ENCODE results near the gene MYO3B.
"Not testable (repeated sequence)": the region's sequence is repeated elsewhere in the genome, so short reads cannot be mapped to it uniquely, and the experiment has no call there.

The MYO3B gene

GRCh38 chr2:170588729-170589128 is 410.8 kb downstream of the MYO3B start:
- no peak for TF ChIP-seq CTCF (IDR thresholded peaks at IDR 0.05; ENCODE audit: extremely low read depth, insufficient read depth, missing control alignments)
- no peak for DNase-seq (ENCODE audit: low spot score)
- in situ Hi-C loops (cut with MboI; ENCODE audit: low pct_unique_long_range_greater_than_20kb, low sequenced_read_pairs, unreplicated experiment) = no loop called here

GRCh38 chr2:170596576-170596975 is 418.6 kb downstream of the MYO3B start:
- TF ChIP-seq CTCF (IDR thresholded peaks at IDR 0.05; ENCODE audit: extremely low read depth, insufficient read depth, missing control alignments) = no peak
- in situ Hi-C loops (cut with MboI; ENCODE audit: low pct_unique_long_range_greater_than_20kb, low sequenced_read_pairs, unreplicated experiment) = no loop called here
- no peak for DNase-seq (ENCODE audit: low spot score)

- no peak for TF ChIP-seq CTCF (IDR thresholded peaks at IDR 0.05; ENCODE audit: extremely low read depth, insufficient read depth, missing control alignments)
- no peak for DNase-seq (ENCODE audit: low spot score)
- in situ Hi-C loops (cut with MboI; ENCODE audit: low pct_unique_long_range_greater_than_20kb, low sequenced_read_pairs, unreplicated experiment) = no loop called here
Observed at GRCh38 chr2:170598067-170598395, 420.1 kb downstream of the MYO3B start.

GRCh38 chr2:170601489-170601888 is 423.5 kb downstream of the MYO3B start:
- in situ Hi-C loops (cut with MboI; ENCODE audit: low pct_unique_long_range_greater_than_20kb, low sequenced_read_pairs, unreplicated experiment) = no loop called here
- DNase-seq (ENCODE audit: low spot score) = no peak

GRCh38 chr2:170605862-170606261 is 427.9 kb downstream of the MYO3B start:
- in situ Hi-C loops (cut with MboI; ENCODE audit: low pct_unique_long_range_greater_than_20kb, low sequenced_read_pairs, unreplicated experiment) = no loop called here
- DNase-seq (ENCODE audit: low spot score) = no peak
- TF ChIP-seq CTCF (IDR thresholded peaks at IDR 0.05; ENCODE audit: extremely low read depth, insufficient read depth, missing control alignments) = no peak

More at GRCh38 chr2:170601489-170601888, 423.5 kb downstream of the MYO3B start:
- TF ChIP-seq CTCF (IDR thresholded peaks at IDR 0.05; ENCODE audit: extremely low read depth, insufficient read depth, missing control alignments) = no peak

GRCh38 chr2:170607171-170607570 is 429.2 kb downstream of the MYO3B start:
- in situ Hi-C loops (cut with MboI; ENCODE audit: low pct_unique_long_range_greater_than_20kb, low sequenced_read_pairs, unreplicated experiment) = no loop called here
- no peak for TF ChIP-seq CTCF (IDR thresholded peaks at IDR 0.05; ENCODE audit: extremely low read depth, insufficient read depth, missing control alignments)
- no peak for DNase-seq (ENCODE audit: low spot score)

- in situ Hi-C loops (cut with MboI; ENCODE audit: low pct_unique_long_range_greater_than_20kb, low sequenced_read_pairs, unreplicated experiment) = no loop called here
- DNase-seq (ENCODE audit: low spot score) = no peak
- no peak for TF ChIP-seq CTCF (IDR thresholded peaks at IDR 0.05; ENCODE audit: extremely low read depth, insufficient read depth, missing control alignments)
Observed at GRCh38 chr2:170610615-170611014, 432.7 kb downstream of the MYO3B start.

- in situ Hi-C loops (cut with MboI; ENCODE audit: low pct_unique_long_range_greater_than_20kb, low sequenced_read_pairs, unreplicated experiment); DNase-seq (ENCODE audit: low spot score): not testable (repeated sequence)
Observed at GRCh38 chr2:170618948-170619347, 441.0 kb downstream of the MYO3B start.

GRCh38 chr2:170635094-170635493 is 457.1 kb downstream of the MYO3B start:
- DNase-seq (ENCODE audit: low spot score); in situ Hi-C loops (cut with MboI; ENCODE audit: low pct_unique_long_range_greater_than_20kb, low sequenced_read_pairs, unreplicated experiment): not testable (repeated sequence)
